HCT116 (cell line): ENCODE measurements around the gene FKBP1A. TPM values are rescaled to one million over a fixed set of nuclear protein-coding genes. Genes with fewer than 3 reads are reported as not detected.

Experiments used
- ATAC-seq: fragments of 200-7000 bp; cut with Tn5 transposase; 2 replicates; pipeline ENCODE4 v1.9.1; 2020; ENCODE audit warnings: mild to moderate bottlenecking, moderate library complexity
- BruUV-seq: library from RNA; stranded (reverse); fragments of 400-500 nt; replicated peaks from 2 replicates; lab custom pipeline; 2021; lab: Mats Ljungman, UMichigan
- CTCF ChIA-PET: fragments of 300-600 bp; sonication (Branson Sonifier 250); formaldehyde crosslinking; loops from one replicate; lab custom pipeline; 2021; ENCODE audit warnings: antibody characterized with exemption; lab: Charles Lee
- POLR2A ChIA-PET: fragments of 300-600, 350-600 bp; sonication (Branson Sonifier 250); formaldehyde crosslinking; loops from one replicate; lab custom pipeline; 2021; ENCODE audit warnings: antibody characterized with exemption; lab: Charles Lee
- RAD21 ChIA-PET, 2 experiments: fragments of 300-600 bp; sonication (Branson Sonifier 250); formaldehyde crosslinking; loops; one replicate each; lab custom pipeline; 2023; ENCODE audit warnings: low total read pairs in 2 of 2; ENCODE audit not compliant: uncharacterized antibody in 2 of 2, unreplicated experiment in 2 of 2, low non-redundant PET in 1 of 2; lab: Charles Lee
- DNase-seq: peaks from one replicate; pipeline ENCODE4 v3.0.0-alpha.2; 2010; ENCODE audit warnings: low read depth, low spot score
- H2AFZ ChIP-seq: fragments of 200-600 bp; shearing (Covaris generic), sonication (generic); 2 replicates; pipeline ENCODE4 v1.6.1; 2017; ENCODE audit warnings: low read depth, mixed run types, mixed read lengths, antibody characterized with exemption, low read length; ENCODE audit not compliant: poor library complexity, severe bottlenecking
- H3K27ac ChIP-seq: 2 replicates; pipeline ENCODE4 v1.5.1; 2012; ENCODE audit warnings: low read depth, low read length
- H3K27me3 ChIP-seq: fragments of 200-600 bp; sonication (generic); 2 replicates; pipeline ENCODE4 v1.6.1; 2016; ENCODE audit warnings: mixed run types, low read length, mixed read lengths; ENCODE audit not compliant: insufficient read depth
- H3K36me3 ChIP-seq, 2 experiments: fragments of 200-500 bp in 1 of 2; fragments of 200-600 bp in 1 of 2; sonication (Bioruptor generic) in 1 of 2; sonication (generic) in 1 of 2; 2 replicates each; pipeline versions ENCODE4 v1.5.1 to v1.6.1; 2014 to 2016; ENCODE audit warnings: low read length in 2 of 2, inconsistent platforms in 1 of 2, mixed read lengths in 1 of 2, mixed run types in 1 of 2; ENCODE audit not compliant: insufficient read depth in 2 of 2, control insufficient read depth in 1 of 2
- H3K4me1 ChIP-seq, 2 experiments: fragments of 200-600 bp in 1 of 2; sonication (generic) in 1 of 2; 2 replicates each; pipeline versions ENCODE4 v1.5.1 to v1.6.1; 2012 to 2017; ENCODE audit warnings: low read length in 2 of 2, inconsistent platforms in 1 of 2, mild to moderate bottlenecking in 1 of 2, mixed read lengths in 1 of 2, mixed run types in 1 of 2, moderate library complexity in 1 of 2; ENCODE audit not compliant: insufficient read depth in 2 of 2, control insufficient read depth in 1 of 2
- H3K4me2 ChIP-seq: fragments of 200-600 bp; sonication (generic); 2 replicates; pipeline ENCODE4 v1.6.1; 2017; ENCODE audit warnings: mixed run types, low read length, mixed read lengths
- H3K4me3 ChIP-seq, 2 experiments: fragments of 200-600 bp in 1 of 2; sonication (generic) in 1 of 2; replicated peaks in 1 of 2; 2 replicates each; pipeline ENCODE4 v1.5.1; 2011 to 2016; ENCODE audit warnings: low read length in 2 of 2, control low read depth in 1 of 2, low read depth in 1 of 2, mild to moderate bottlenecking in 1 of 2, mixed read lengths in 1 of 2, mixed run types in 1 of 2
- H3K79me2 ChIP-seq: fragments of 200-600 bp; sonication (generic); 2 replicates; pipeline ENCODE4 v1.6.1; 2017; ENCODE audit warnings: mild to moderate bottlenecking, mixed run types, low read length, moderate library complexity, mixed read lengths; ENCODE audit not compliant: insufficient read depth
- H3K9ac ChIP-seq: fragments of 200-600 bp; sonication (generic); 2 replicates; pipeline ENCODE4 v1.6.1; 2016; ENCODE audit warnings: low read length, mixed read lengths
- H3K9me2 ChIP-seq: fragments of 200-600 bp; sonication (generic), shearing (Covaris generic); 2 replicates; pipeline ENCODE4 v1.6.1; 2017; ENCODE audit warnings: mixed run types, mild to moderate bottlenecking, moderate library complexity; ENCODE audit not compliant: insufficient read depth
- H3K9me3 ChIP-seq, 2 experiments: fragments of 200-500 bp in 1 of 2; fragments of 200-600 bp in 1 of 2; sonication (Bioruptor generic) in 1 of 2; sonication (generic) in 1 of 2; 2 replicates each; pipeline ENCODE4 v1.6.1; 2014 to 2017; ENCODE audit warnings: low read length in 2 of 2, mixed read lengths in 2 of 2, inconsistent platforms in 1 of 2, low read depth in 1 of 2, mild to moderate bottlenecking in 1 of 2, mixed run types in 1 of 2, moderate library complexity in 1 of 2; ENCODE audit not compliant: control insufficient read depth in 1 of 2, insufficient read depth in 1 of 2
- H4K20me1 ChIP-seq: fragments of 200-600 bp; sonication (generic), shearing (Covaris generic); 2 replicates; pipeline ENCODE4 v1.6.1; 2017; ENCODE audit warnings: mixed run types, mild to moderate bottlenecking, moderate library complexity; ENCODE audit not compliant: insufficient read depth
- CBX3 ChIP-seq: IDR thresholded peaks from 2 replicates; pipeline ENCODE4 v1.6.1; 2012; ENCODE audit warnings: low read depth
- EGR1 ChIP-seq: IDR thresholded peaks from 2 replicates; pipeline ENCODE4 v1.6.1; 2012; ENCODE audit warnings: low read depth
- EZH2phosphoT487 ChIP-seq: fragments of 200-600 bp; IDR thresholded peaks from 2 replicates; pipeline ENCODE4 v1.6.1; 2018; ENCODE audit warnings: antibody characterized with exemption, borderline replicate concordance
- JUND ChIP-seq: IDR thresholded peaks from 2 replicates; pipeline ENCODE4 v1.6.1; 2012
- REST ChIP-seq: IDR thresholded peaks from 2 replicates; pipeline ENCODE4 v1.6.1; 2012; ENCODE audit warnings: low read depth
- SRF ChIP-seq: IDR thresholded peaks from 2 replicates; pipeline ENCODE4 v1.6.1; 2012; ENCODE audit warnings: low read depth
- TCF7L2 ChIP-seq: IDR thresholded peaks from 2 replicates; pipeline ENCODE4 v1.7.0; 2011; ENCODE audit warnings: borderline replicate concordance, inconsistent platforms; ENCODE audit not compliant: insufficient read depth, insufficient read length; ENCODE audit errors: extremely low read depth
- YY1 ChIP-seq: IDR thresholded peaks from 2 replicates; pipeline ENCODE4 v1.6.1; 2011; ENCODE audit warnings: low read length, low read depth, moderate library complexity, mild to moderate bottlenecking; ENCODE audit not compliant: insufficient replicate concordance; ENCODE audit errors: extremely low read depth
- intact Hi-C: fragments of 100-400 bp; cut with micrococcal nuclease; formaldehyde crosslinking; loops from 2 replicates; pipeline ENCODE4 v1.10.0; 2022
- total RNA-seq: library from RNA; stranded (reverse); gene quantifications from one replicate; pipeline ENCODE4 v1.2.1, GENCODE V29; 2021; ENCODE audit not compliant: unreplicated experiment
- TF ChIP-seq, protein P1 (sequence below): IDR thresholded peaks from 2 replicates; pipeline ENCODE4 v1.6.1; 2011; ENCODE audit warnings: mild to moderate bottlenecking, low read length, moderate library complexity; ENCODE audit not compliant: insufficient replicate concordance; ENCODE audit errors: extremely low read depth

FKBP1A gene
- total RNA-seq, 1 experiment from 2014 or later, result 259 TPM

- Histone ChIP-seq H3K36me3 (peaks cover 3 to 16% of the 10 kb centered on the region in 2 experiments; a peak in 2 of 4 replicates), H3K4me3 (no peak overlapping the region), H2AFZ (no peak overlapping the region), H3K9ac (no peak overlapping the region), H3K9me2 (no peaks in the 10 kb centered on the region), H3K4me2 (no peak overlapping the region), H3K27ac (no peak overlapping the region), H4K20me1 (peaks cover 9% of the 10 kb centered on the region; the same call in 1 of the 2 replicates), H3K4me1 (peaks cover 11 to 26% of the 10 kb centered on the region in 2 experiments; a peak in 3 of 4 replicates), H3K27me3 (no peaks in the 10 kb centered on the region), H3K79me2 (peaks cover 95% of the 10 kb centered on the region), H3K9me3 (no peaks in the 10 kb centered on the region)
- no peak for DNase-seq
- ATAC-seq, result no peak
- BruUV-seq, result no TSS peak
- ChIA-PET RAD21 (no interaction called here), CTCF (no interaction called here), POLR2A (no interaction called here)
- no peak for TF ChIP-seq YY1
- no peak for TF ChIP-seq SRF
- TF ChIP-seq EZH2phosphoT487, result no peak
- TF ChIP-seq JUND, result no peak
- TF ChIP-seq CBX3, result no peak
- no peak for TF ChIP-seq EGR1
- no peak for TF ChIP-seq REST
- no peak for TF ChIP-seq TCF7L2
- TF ChIP-seq, protein P1, sequence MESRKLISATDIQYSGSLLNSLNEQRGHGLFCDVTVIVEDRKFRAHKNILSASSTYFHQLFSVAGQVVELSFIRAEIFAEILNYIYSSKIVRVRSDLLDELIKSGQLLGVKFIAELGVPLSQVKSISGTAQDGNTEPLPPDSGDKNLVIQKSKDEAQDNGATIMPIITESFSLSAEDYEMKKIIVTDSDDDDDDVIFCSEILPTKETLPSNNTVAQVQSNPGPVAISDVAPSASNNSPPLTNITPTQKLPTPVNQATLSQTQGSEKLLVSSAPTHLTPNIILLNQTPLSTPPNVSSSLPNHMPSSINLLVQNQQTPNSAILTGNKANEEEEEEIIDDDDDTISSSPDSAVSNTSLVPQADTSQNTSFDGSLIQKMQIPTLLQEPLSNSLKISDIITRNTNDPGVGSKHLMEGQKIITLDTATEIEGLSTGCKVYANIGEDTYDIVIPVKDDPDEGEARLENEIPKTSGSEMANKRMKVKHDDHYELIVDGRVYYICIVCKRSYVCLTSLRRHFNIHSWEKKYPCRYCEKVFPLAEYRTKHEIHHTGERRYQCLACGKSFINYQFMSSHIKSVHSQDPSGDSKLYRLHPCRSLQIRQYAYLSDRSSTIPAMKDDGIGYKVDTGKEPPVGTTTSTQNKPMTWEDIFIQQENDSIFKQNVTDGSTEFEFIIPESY, result no peak
- intact Hi-C loops, result no loop called here
These were observed 4.6 kb downstream of the FKBP1A start for GRCh38 chr20:1388253-1388652.
